SK-N-SH (cell line): ENCODE measurements around the gene DIS3L2. TPM values are rescaled to one million over a fixed set of nuclear protein-coding genes. Genes with fewer than 3 reads are reported as not detected.

Experiments
- CTCF ChIA-PET: fragments of 300-600, 350-600 bp; formaldehyde crosslinking; extraction: SDS; loops from one replicate; lab custom pipeline; 2021; lab: Yijun Ruan, JAX
- POLR2A ChIA-PET: fragments of 350-600 bp; sonication (Branson Sonifier 250); formaldehyde crosslinking; extraction: SDS; loops from one replicate; lab custom pipeline; 2020; ENCODE audit warnings: antibody characterized with exemption, inconsistent platforms; lab: Yijun Ruan, JAX
- DNase-seq: peaks from one replicate; pipeline ENCODE4 v3.0.0; 2012
- H2AFZ ChIP-seq: fragments of 200-600 bp; sonication (generic); 2 replicates; pipeline ENCODE4 v1.8.1; 2016; ENCODE audit warnings: antibody characterized with exemption, mild to moderate bottlenecking, low read depth
- H3F3A ChIP-seq: fragments of 200-600 bp; sonication (generic); replicated peaks from 2 replicates; pipeline ENCODE3; 2016; ENCODE audit warnings: antibody characterized with exemption, mild to moderate bottlenecking; ENCODE audit not compliant: insufficient read depth
- H3K27ac ChIP-seq, 2 experiments: fragments of 200-500 bp in 1 of 2; fragments of 200-600 bp in 1 of 2; sonication (Bioruptor generic) in 1 of 2; sonication (generic), shearing (Covaris generic) in 1 of 2; 2 replicates each; pipeline versions ENCODE4 v1.5.1 to v1.6.1; 2014 to 2016; ENCODE audit warnings: low read depth in 2 of 2, inconsistent platforms in 1 of 2, low read length in 1 of 2, mild to moderate bottlenecking in 1 of 2, mixed read lengths in 1 of 2
- H3K27me3 ChIP-seq: fragments of 200-600 bp; sonication (generic), shearing (Covaris generic); 2 replicates; pipeline ENCODE4 v1.6.1; 2016; ENCODE audit warnings: mixed run types; ENCODE audit not compliant: insufficient read depth
- H3K36me3 ChIP-seq, 2 experiments: fragments of 200-500 bp in 1 of 2; fragments of 200-600 bp in 1 of 2; sonication (Bioruptor generic) in 1 of 2; sonication (generic) in 1 of 2; replicated peaks in 1 of 2; 2 replicates each; pipeline versions ENCODE3 to v1.5.1; 2014 to 2016; ENCODE audit warnings: low read length in 1 of 2, mild to moderate bottlenecking in 1 of 2; ENCODE audit not compliant: insufficient read depth in 2 of 2, control insufficient read depth in 1 of 2
- H3K4me1 ChIP-seq, 2 experiments: fragments of 200-500 bp in 1 of 2; fragments of 200-600 bp in 1 of 2; sonication (Bioruptor generic) in 1 of 2; sonication (generic), shearing (Covaris generic) in 1 of 2; 2 replicates each; pipeline versions ENCODE4 v1.5.1 to v1.6.1; 2014 to 2016; ENCODE audit warnings: low read depth in 1 of 2, low read length in 1 of 2, mixed run types in 1 of 2; ENCODE audit not compliant: insufficient read depth in 2 of 2, control insufficient read depth in 1 of 2
- H3K4me2 ChIP-seq: fragments of 200-600 bp; sonication (generic), shearing (Covaris generic); 2 replicates; pipeline ENCODE4 v1.6.1; 2017; ENCODE audit warnings: mixed run types
- H3K4me3 ChIP-seq, 2 experiments: fragments of 200-500 bp in 1 of 2; fragments of 200-600 bp in 1 of 2; sonication (Bioruptor generic) in 1 of 2; sonication (generic), shearing (Covaris generic) in 1 of 2; 2 replicates each; pipeline versions ENCODE4 v1.5.1 to v1.8.1; 2014 to 2016; ENCODE audit warnings: low read depth in 2 of 2, inconsistent platforms in 1 of 2, low read length in 1 of 2, mild to moderate bottlenecking in 1 of 2, mixed read lengths in 1 of 2, moderate library complexity in 1 of 2
- H3K79me2 ChIP-seq: fragments of 200-600 bp; sonication (generic); 2 replicates; pipeline ENCODE4 v1.8.1; 2017; ENCODE audit warnings: mild to moderate bottlenecking; ENCODE audit not compliant: insufficient read depth
- H3K9ac ChIP-seq: fragments of 200-600 bp; sonication (generic); 2 replicates; pipeline ENCODE4 v1.6.1; 2017; ENCODE audit warnings: mixed run types
- H3K9me2 ChIP-seq: fragments of 200-600 bp; sonication (generic); 2 replicates; pipeline ENCODE4 v1.6.1; 2017; ENCODE audit warnings: mixed run types
- H3K9me3 ChIP-seq: fragments of 200-600 bp; sonication (generic); 2 replicates; pipeline ENCODE4 v1.6.1; 2017; ENCODE audit warnings: mixed run types, mild to moderate bottlenecking, moderate library complexity
- H4K20me1 ChIP-seq: fragments of 200-600 bp; sonication (generic); 2 replicates; pipeline ENCODE4 v1.6.1; 2017; ENCODE audit warnings: mild to moderate bottlenecking, mixed run types; ENCODE audit not compliant: insufficient read depth
- ELF1 ChIP-seq: IDR thresholded peaks from 2 replicates; pipeline ENCODE4 v1.4.0; 2012
- FOSL2 ChIP-seq: IDR thresholded peaks from 2 replicates; pipeline ENCODE4 v1.4.0; 2012; ENCODE audit warnings: low read depth, mild to moderate bottlenecking, moderate library complexity, borderline replicate concordance
- FOXJ3 ChIP-seq: sonication (generic); formaldehyde crosslinking; IDR thresholded peaks from 2 replicates; pipeline ENCODE4 v1.5.1; 2020; ENCODE audit warnings: mild to moderate bottlenecking, missing genetic modification reagents
- GABPA ChIP-seq: IDR thresholded peaks from 2 replicates; pipeline ENCODE4 v1.4.0; 2012; ENCODE audit warnings: low read depth, mild to moderate bottlenecking
- POLR2AphosphoS5 ChIP-seq: IDR thresholded peaks from 2 replicates; pipeline ENCODE4 v1.6.1; 2012; ENCODE audit warnings: low read depth, low read length
- RAD21 ChIP-seq: IDR thresholded peaks from 2 replicates; pipeline ENCODE4 v1.6.1; 2012; ENCODE audit warnings: mild to moderate bottlenecking, low read length
- RFX5 ChIP-seq: IDR thresholded peaks from 2 replicates; pipeline ENCODE4 v1.6.1; 2012; ENCODE audit warnings: mild to moderate bottlenecking, improper control_type of control experiment, low read length
- SMC3 ChIP-seq: IDR thresholded peaks from 2 replicates; pipeline ENCODE4 v1.6.1; 2012; ENCODE audit warnings: low read depth, low read length, improper control_type of control experiment
- TCF12 ChIP-seq: IDR thresholded peaks from 2 replicates; pipeline ENCODE4 v1.4.0; 2012
- TEAD4 ChIP-seq: IDR thresholded peaks from 2 replicates; pipeline ENCODE4 v1.4.0; 2012; ENCODE audit warnings: mild to moderate bottlenecking, borderline replicate concordance; ENCODE audit not compliant: insufficient read depth
- WGBS: methylation state at CpG from one replicate; pipeline ENCODE4 v1.1.6; 2017; ENCODE audit warnings: low lambda C conversion rate; 5-methylcytosine and 5-hydroxymethylcytosine counted together
- polyA plus RNA-seq, 3 experiments: library from polyadenylated mRNA; depleted of rRNA; stranded (reverse); fragments of >200 nt; gene quantifications; 2 replicates each; pipeline ENCODE4 v1.2.3, GENCODE V29; 2012
- TF ChIP-seq, protein P1 (sequence below): IDR thresholded peaks from 2 replicates; pipeline ENCODE4 v1.4.0; 2012; ENCODE audit warnings: low read depth
- TF ChIP-seq, protein P2 (sequence below): fragments of 200-600 bp; sonication (generic); IDR thresholded peaks from 2 replicates; pipeline ENCODE4 v1.6.1; 2017; ENCODE audit warnings: antibody characterized with exemption, mild to moderate bottlenecking, moderate library complexity

DIS3L2 gene
- polyA plus RNA-seq, 1 of the 3 experiments (the other 2 are of a cell fraction), result 17.9 TPM

DNA sequence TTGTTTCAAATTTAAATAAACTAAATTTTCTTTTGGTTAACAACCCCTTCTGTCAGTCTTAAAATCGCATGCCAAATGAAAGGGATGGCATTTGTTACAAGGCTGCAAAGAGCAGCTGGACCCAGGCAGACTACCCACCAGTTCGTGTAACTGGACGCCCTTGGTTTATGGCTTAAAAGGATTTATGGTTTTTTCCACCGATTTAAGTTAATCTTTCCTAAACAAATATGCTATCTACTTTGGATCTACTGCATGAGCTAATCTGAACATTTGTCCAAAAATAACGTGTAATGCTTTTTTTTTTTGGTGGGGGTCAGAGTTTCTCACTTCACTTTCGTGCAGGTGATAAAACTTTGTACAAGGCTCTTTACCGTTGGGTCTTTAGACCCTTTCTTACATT is 62.9 kb downstream of the DIS3L2 start:
- Histone ChIP-seq H3K4me2 (no peak overlapping the region), H3K9ac (no peak overlapping the region), H3K9me3 (no peaks in the 10 kb centered on the region), H4K20me1 (no peaks in the 10 kb centered on the region), H3K27me3 (no peaks in the 10 kb centered on the region), H3K79me2 (no peaks in the 10 kb centered on the region), H3F3A (no peaks in the 10 kb centered on the region), H2AFZ (no peak overlapping the region), H3K36me3 (peaks cover 24 to 56% of the 10 kb centered on the region in 2 experiments), H3K4me3 (no peak overlapping the region), H3K27ac (no peak overlapping the region), H3K4me1 (no peaks in the 10 kb centered on the region; a peak in 2 of 4 replicates), H3K9me2 (no peaks in the 10 kb centered on the region)
- CTCF ChIA-PET, result no interaction called here
- DNase-seq, result no peak
- POLR2A ChIA-PET, result no interaction called here
- TF ChIP-seq TEAD4 (no peak), RFX5 (no peak), FOSL2 (no peak), GABPA (no peak), ELF1 (no peak), TCF12 (no peak), SMC3 (no peak), RAD21 (no peak), POLR2AphosphoS5 (no peak)
- TF ChIP-seq, protein P1, sequence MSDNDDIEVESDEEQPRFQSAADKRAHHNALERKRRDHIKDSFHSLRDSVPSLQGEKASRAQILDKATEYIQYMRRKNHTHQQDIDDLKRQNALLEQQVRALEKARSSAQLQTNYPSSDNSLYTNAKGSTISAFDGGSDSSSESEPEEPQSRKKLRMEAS, result no peak
- TF ChIP-seq, protein P2, sequence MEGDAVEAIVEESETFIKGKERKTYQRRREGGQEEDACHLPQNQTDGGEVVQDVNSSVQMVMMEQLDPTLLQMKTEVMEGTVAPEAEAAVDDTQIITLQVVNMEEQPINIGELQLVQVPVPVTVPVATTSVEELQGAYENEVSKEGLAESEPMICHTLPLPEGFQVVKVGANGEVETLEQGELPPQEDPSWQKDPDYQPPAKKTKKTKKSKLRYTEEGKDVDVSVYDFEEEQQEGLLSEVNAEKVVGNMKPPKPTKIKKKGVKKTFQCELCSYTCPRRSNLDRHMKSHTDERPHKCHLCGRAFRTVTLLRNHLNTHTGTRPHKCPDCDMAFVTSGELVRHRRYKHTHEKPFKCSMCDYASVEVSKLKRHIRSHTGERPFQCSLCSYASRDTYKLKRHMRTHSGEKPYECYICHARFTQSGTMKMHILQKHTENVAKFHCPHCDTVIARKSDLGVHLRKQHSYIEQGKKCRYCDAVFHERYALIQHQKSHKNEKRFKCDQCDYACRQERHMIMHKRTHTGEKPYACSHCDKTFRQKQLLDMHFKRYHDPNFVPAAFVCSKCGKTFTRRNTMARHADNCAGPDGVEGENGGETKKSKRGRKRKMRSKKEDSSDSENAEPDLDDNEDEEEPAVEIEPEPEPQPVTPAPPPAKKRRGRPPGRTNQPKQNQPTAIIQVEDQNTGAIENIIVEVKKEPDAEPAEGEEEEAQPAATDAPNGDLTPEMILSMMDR, result no peak
- WGBS, result 83% methylated on average over 7 of the region's 7 CpGs

DNA sequence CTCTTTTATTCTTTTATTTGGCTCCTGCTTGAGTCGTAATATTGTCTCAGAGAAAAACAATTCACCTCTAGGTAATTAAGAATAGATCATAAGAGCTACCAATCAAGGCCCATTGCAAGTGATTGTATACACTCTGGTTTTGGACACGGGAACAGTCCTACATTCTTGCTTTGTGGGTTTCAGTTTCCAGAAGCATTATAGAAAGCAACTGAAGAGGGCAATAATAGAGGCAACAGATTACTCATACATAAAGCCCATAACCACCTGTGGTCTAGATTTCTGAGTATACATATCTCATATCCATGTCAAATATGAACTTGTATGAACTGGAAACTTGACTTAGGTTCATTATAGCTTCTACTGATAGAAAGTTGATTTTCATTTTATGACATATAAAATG is 65.4 kb downstream of the DIS3L2 start:
- Histone ChIP-seq H3K27ac (0 out of 4 replicates have a peak overlapping the region, but pooled peaks of 1 of the 2 experiments have one; percentile 7), H3F3A (no peaks in the 10 kb centered on the region), H2AFZ (no peak overlapping the region), H3K4me1 (no peaks in the 10 kb centered on the region; a peak in 2 of 4 replicates), H3K9me3 (no peaks in the 10 kb centered on the region), H3K27me3 (no peaks in the 10 kb centered on the region), H3K79me2 (peaks cover 6% of the 10 kb centered on the region; the same call in 1 of the 2 replicates), H4K20me1 (no peaks in the 10 kb centered on the region), H3K9me2 (no peaks in the 10 kb centered on the region), H3K36me3 (peaks cover 45 to 55% of the 10 kb centered on the region in 2 experiments), H3K4me3 (no peak overlapping the region), H3K9ac (no peak overlapping the region), H3K4me2 (no peak overlapping the region)
- no peak for TF ChIP-seq FOXJ3 (CRISPR knock-in tag)
- no peak for TF ChIP-seq RFX5
- TF ChIP-seq RAD21, result no peak
- no peak for DNase-seq
- WGBS, result 96% methylated on average over 2 of the region's 2 CpGs
- ChIA-PET POLR2A (no interaction called here), CTCF (interaction anchor here (0.6 kb wide), 1 partner anchor 238 kb away, joined by 3 read pairs; no protein-coding TSS in a partner anchor)
